Suppressor macrophage (primary cell): ENCODE measurements around the gene EDARADD.
"Not testable (repeated sequence)": the region's sequence is repeated elsewhere in the genome, so short reads cannot be mapped to it uniquely, and the experiment has no call there.

Source experiments
- DNase-seq, 4 experiments: peaks; one replicate each; pipeline ENCODE4 v3.0.0-alpha.2; 2020 to 2022
- total RNA-seq, 17 experiments: gene quantifications; one replicate each; lab custom pipeline; 2026; ENCODE audit warnings: mixed read lengths in 6 of 17, inconsistent platforms in 3 of 17; lab: John Stamatoyannopoulos, UW

Gene EDARADD
- 0 to 5.3 (median 0.05) reads per million in 17 experiments for total RNA-seq

GRCh38 chr1:236393681-236394481 lies at the start of gene EDARADD:
TSS of gene EDARADD (plus strand) at chr1:236394286. CDS start at chr1:236394445, 159 bp downstream.
- peak in 3 of 4 experiments; percentile 27 to 35 (median 28) for DNase-seq

DNA sequence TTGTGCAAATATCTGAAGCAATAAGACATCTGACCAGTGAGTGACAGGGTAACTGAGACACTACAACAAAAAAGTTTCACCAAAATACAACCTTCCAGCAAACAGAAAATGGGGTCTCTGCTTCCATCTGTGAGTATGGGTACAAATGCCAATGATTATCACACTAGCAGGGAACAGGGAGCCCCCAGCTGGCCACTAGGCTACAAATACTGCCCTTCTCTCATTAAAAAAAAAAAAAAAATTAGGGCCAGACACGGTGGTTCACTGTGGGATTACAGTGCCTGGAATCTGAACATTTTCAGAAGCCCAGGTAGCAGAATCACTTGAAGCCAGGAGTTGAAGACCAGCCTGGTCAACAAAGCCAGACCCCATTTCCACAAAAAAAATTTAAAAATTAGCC lies 48.4 kb upstream of the EDARADD start:
- DNase-seq = peak; percentile 11 to 47 (median 42)

GRCh38 chr1:236348071-236348470 lies 46.0 kb upstream of the EDARADD start:
- DNase-seq = no peak

DNA sequence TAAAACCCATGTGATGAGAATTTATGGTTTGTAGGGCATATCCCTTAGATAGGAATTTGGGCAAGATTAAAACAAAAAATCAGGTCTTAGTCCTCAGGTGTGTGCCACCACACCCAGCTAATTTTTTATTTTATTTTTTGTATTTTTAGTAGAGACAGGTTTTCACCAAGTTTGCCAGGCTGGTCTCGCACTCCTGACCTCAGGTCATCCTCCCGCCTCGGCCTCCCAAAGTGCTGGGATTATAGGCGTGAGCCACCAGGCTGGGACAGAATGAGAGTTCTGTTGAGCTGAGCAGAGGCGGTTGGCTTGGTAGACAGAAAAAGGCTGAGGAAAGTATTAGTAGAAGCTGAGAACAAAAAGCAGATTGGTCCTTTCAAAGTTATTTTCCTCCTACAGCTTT lies 43.8 kb upstream of the EDARADD start:
- DNase-seq = no peak

DNA sequence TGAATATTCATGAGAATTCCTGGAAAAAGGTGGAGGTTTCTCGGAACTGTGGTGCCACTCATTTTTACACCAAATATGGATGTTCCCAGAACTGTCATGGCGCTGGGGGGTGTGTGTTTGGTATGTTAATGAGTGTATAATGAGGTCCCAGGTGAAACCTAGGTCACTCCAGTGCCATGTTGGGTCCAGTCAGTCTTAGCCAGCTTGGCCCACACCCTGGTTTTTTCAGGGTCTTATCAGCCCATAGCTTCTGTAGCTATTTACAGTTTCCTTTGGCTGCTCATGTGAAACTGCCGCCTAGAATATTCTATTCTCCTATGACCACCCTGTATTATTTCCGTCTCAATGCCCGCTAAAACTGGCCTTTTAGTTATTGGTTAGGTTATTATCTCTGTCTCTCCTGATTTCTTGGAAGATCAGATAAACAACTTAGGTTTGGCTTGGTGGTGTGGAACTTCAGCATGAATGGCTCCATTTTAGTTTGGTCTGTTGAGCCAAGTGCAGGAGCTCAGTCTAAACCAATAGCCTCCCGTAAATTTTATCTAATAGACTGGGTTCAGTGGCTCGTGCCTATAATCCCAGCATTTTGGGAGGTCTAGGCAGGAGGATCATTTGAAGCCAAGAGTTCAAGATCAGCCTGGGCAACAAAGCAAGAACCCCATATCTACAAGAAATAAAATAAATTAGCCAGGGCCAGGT lies 42.1 kb upstream of the EDARADD start:
- no peak for DNase-seq

- not testable (repeated sequence) for DNase-seq
Observed at GRCh38 chr1:236352747-236353146, 41.3 kb upstream of the EDARADD start.

- DNase-seq = no peak
Observed at GRCh38 chr1:236353813-236354212, 40.3 kb upstream of the EDARADD start.

GRCh38 chr1:236354330-236355147 lies 39.5 kb upstream of the EDARADD start:
- DNase-seq = no peak

DNA sequence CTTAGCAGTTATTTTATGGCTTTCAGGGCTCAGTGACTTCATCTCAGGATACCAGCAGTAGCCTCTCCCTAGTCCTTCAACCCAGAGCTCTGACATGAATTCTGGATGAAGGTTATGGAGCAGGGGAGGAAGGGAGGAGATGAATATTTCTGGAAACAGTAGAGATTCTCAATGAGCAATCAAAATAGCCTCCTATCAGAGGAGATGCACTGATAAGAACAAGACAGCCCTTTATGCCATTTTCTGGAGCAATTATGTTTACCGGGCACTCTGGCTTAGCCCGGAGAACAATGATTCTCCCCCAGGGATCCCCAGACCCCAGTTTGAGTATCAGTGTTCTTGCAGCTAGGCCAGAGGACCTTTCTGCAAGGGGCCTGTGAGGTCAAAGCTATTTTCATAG lies 37.9 kb upstream of the EDARADD start:
- no peak for DNase-seq

DNA sequence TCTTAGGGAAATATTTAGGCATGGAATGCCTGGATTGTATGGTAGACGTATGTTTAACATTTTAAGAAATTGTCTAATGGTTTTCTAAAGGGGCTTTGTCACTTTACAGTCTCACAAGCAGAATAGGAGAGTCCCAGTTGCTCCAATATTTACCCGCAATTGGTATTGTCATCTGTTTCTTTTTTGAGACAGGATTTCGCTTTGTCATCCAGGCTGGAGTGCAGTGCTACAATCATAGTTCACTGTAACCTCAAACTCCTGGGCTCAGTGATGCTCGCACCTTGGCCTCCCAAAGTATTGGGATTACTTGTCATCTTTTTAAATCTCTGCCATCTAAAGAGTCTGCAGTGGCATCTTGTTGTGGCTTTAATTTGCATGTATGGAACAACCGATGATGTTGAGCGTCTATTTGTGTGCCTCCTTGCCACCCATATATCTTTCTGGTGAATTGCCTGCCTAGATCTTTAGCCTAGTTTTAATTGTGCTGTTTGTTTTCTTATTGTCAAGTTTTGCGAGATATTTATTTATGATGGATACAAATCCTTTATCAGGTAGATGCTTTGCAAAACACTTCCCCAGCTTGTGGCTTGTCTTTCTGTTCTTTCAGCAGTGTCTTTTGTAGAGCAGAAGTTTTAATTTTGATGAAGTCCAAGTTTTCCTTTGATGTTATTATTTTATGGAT lies 32.0 kb upstream of the EDARADD start:
- DNase-seq = no peak

DNA sequence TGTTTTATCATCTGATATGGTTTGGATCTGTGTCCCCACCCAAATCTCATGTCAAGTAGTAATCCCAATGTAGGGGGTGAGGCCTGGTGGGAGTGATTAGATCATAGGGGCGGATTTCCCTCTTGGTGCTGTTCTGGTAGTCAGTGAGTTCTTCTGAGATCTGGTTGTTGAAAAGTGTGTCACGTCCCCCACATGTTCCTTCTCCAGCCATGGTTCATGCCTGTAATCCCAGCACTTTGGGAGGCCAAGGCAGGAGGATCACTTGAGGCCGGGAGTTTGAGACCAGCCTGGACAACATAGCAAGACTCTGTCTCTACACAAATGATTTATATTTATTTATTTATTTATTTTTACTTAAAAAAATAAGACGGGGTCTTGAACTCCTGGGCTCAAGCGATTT lies 30.8 kb upstream of the EDARADD start:
- DNase-seq = no peak

DNA sequence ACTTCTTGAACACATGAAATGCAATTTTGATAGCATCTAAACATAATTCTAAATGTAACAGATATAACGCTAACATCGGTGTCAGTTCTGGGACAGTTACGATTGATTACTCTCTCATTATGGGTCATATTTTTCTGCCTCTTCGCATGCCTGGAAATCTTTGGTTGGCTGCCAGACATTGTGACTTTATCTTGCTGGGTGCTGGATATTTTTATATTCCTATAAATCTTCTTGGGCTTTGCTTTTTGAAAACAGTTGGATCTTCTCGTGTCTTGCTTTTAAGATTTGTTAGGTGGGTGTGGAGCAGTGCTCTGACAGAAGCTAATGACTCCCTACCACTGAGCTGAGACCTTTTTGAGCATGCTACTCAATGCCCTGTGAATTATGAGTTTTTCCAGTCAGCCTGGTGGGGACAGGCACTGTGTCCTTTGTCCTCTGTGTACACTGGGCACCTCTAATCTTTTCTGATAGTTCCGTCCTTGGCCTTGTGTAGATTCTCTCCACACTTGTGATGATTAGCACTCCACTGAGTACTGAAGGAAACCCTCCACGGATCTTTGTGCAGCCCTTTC lies 28.0 kb upstream of the EDARADD start:
- no peak for DNase-seq

DNA sequence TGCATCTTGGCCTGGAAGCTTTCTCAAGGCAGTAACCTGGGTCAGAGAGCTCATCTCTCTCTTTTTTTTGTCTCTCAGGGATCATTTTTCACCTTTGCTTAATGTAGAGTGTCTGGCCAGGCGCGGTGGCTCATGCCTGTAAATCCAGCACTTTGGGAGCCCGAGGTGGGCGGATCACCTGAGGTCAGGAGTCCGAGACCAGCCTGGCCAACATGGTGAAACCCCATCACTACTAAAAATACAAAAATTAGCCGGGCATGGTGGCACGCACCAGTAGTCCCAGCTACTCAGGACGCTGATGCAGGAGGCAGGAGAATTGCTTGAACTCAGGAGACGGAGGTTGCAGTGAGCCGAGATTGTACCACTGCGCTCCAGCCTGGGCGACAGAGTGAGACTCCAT lies 27.4 kb upstream of the EDARADD start:
- not testable (repeated sequence) for DNase-seq

- no peak for DNase-seq
Observed at GRCh38 chr1:236370420-236370819, 23.7 kb upstream of the EDARADD start.

GRCh38 chr1:236371083-236371482 lies 23.0 kb upstream of the EDARADD start:
- no peak for DNase-seq

DNA sequence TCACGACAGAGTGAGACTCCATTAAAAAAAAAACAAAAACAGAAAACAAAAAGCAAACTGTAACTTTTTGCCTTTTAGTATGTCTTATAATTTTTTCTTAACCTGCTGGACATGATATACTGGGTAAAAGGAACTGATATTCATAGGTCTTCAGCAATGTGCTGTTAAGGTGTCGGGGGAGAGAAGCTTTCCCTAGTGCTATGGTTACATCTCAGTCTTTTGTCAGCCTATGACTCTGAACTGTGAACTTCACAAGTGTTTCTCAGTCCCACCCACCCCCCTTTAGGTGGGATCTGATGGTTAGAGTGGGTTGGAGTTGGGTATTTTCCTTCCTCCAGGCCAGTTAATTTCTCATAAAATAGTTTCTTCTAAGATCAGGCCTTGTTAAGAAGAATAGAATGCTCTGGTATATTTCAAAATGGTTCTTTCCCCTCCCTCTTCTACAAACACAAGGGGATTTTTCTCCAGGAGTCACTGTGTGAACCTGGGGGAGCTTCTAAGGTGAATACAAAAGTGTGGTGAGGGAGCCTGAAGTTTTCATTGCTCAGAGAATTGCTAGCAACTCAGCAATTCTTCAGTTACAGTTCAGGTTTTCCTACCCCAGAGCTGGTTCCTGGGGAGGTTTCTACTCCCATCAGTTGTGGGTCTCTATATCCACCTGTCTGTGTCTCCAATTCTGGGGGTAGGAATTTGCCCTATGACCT lies 16.1 kb upstream of the EDARADD start:
- no peak for DNase-seq

- DNase-seq = no peak
Observed at GRCh38 chr1:236381565-236382158, 12.4 kb upstream of the EDARADD start.

DNA sequence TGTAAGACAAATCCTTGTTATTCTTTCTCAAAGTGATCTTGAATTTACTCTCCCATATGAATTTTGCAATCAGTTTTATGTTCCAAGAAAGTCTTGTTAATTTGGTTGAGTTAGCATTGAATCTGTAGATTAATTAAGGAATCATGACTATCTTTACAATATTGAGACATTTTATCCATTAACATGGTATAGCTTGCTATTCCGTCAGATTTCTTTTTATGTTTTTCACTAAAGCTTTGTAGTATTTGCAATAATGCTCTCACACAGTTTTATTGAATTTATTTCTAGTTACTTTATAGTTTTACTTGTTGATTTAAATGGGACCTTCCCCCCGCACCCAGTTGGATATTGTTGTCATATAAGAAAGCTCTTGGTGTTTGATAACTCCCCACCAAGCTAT lies 5.8 kb upstream of the EDARADD start:
- no peak for DNase-seq

DNA sequence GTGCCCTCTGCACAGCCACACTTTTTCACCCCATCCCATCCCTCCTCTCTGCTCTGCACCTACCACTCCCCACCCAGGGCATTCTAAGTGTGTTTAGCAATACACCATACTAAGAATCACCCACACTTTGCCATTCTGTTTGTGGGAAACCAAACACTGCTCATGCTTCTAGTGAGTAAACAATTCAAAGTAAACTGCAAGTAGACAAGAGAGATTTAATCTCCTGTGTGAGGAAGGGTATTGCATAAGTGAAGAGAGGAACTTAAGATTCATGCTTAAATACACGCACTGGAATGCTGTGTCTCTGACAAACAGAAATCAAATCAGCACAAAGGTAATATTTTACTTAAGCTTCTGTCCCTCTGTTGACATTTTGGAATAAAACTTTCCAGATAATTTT lies 4.8 kb upstream of the EDARADD start:
- no peak for DNase-seq

DNA sequence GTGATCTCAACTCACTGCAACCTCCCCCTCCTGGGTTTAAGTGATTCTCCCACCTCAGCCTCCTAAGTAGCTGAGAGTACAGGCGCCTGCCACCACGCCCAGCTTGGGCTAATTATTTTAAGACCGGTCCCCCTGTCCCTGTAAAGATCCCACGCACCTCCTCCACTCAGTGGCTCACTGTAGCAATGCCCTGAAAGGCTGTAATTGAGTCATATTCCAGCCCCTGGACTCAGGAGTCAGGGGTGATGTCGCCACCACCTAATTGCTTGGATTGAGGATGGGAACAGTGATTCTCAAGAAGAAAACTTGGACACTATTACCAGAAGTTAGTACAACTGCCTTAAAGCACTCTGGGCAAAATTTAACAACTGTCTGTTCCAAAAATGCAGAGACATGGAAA lies 3.1 kb upstream of the EDARADD start:
- DNase-seq = no peak

DNA sequence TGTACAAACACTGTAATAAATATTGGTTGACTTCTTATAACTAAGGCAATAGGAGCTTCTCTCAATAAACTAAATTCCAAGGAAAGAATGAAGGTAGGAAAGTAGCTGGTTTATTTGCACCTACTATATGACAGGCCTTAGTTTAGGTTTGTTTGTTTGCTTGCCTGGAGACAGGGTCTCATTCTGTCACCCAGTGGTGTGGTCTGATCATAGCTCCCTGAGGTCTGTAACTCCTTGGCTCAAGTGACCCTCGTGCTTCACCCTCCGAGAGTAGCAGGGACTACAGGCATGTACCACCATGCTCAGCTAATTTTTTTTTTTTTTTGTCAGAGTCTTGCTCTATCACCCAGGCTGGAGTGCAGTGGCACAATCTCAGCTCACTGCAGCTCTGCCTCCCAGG lies 1.9 kb upstream of the EDARADD start:
- no peak for DNase-seq
